Right lobe of liver (tissue), 4 donors: Measurements from ENCODE around the gene ADGRD1.

Experiments used
- POLR2A ChIP-seq: fragments of 450-650 bp; IDR thresholded peaks from one replicate; pipeline ENCODE4 v1.6.1; 2017; ENCODE audit warnings: antibody characterized with exemption, mild to moderate bottlenecking
- TF ChIP-seq, protein P1 (sequence below), 4 donors: fragments of 200-600 bp in 3 of 4; fragments of 450-650 bp in 1 of 4; IDR thresholded peaks; one replicate each; pipeline versions ENCODE4 v1.5.1 to v1.8.0; 2016 to 2022; ENCODE audit warnings: antibody characterized with exemption in 4 of 4, mild to moderate bottlenecking in 2 of 4
- donor health status: DM: no; HTN: no; CAD: no.
- donor health status: DM: no; HTN: no; CAD: no.
- donor health status: DM: no; HTN: yes; CAD: no.

DNA sequence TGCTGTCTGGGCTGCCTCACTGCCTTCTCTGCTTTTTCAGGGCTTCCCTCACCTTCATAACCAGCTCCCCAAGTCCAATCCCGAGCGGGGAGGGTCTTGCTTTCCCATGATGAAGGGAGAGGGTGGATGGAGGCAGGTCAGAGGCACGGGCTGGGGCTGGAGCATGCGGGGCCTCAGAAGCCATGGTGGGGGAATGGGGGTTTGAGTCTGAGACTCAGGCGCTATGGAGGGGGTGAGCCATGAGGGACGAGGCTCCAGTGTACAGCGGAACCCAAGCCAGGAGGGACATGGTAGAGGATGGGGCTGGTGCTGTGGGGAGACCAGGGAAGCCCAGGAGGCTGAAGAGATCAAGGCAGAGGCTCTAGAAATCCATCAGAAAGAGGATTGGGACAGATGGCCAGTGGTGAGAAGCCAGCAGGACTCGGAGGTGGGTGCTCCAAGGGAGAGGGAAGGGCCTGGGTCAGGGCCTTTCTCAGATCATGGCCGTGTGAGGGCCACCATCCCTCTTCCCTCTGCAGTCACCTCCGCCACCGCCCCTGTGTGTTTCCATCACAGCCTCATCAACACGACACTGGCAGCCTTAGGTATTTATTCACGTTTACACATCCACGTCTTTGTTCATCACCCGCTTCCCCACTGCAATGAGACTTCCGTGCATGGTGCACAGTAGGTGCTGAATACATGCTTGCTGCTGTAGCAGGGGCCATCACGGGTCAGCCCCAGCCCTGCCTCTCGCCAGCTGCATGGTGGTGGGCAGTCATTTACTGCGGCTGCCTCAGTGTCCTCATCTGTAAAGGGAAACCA is 144.7 kb downstream of the ADGRD1 start:
- TF ChIP-seq, protein P1, sequence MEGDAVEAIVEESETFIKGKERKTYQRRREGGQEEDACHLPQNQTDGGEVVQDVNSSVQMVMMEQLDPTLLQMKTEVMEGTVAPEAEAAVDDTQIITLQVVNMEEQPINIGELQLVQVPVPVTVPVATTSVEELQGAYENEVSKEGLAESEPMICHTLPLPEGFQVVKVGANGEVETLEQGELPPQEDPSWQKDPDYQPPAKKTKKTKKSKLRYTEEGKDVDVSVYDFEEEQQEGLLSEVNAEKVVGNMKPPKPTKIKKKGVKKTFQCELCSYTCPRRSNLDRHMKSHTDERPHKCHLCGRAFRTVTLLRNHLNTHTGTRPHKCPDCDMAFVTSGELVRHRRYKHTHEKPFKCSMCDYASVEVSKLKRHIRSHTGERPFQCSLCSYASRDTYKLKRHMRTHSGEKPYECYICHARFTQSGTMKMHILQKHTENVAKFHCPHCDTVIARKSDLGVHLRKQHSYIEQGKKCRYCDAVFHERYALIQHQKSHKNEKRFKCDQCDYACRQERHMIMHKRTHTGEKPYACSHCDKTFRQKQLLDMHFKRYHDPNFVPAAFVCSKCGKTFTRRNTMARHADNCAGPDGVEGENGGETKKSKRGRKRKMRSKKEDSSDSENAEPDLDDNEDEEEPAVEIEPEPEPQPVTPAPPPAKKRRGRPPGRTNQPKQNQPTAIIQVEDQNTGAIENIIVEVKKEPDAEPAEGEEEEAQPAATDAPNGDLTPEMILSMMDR (IDR thresholded peaks at IDR 0.05) = no peak
- TF ChIP-seq POLR2A = no peak
